Fibroblast of the aortic adventitia (primary cell): ENCODE results near the gene PLXNC1. TPM values are rescaled to one million over a fixed set of nuclear protein-coding genes. Genes with fewer than 3 reads are reported as not detected.
A peak's percentile ranks its signal among the peaks of the same experiment; 100 is the strongest.

ENCODE experiments used
- DNase-seq: peaks from one replicate; pipeline ENCODE4 v3.0.0-alpha.2; 2010; ENCODE audit warnings: low read depth
- H3K4me3 ChIP-seq: 2 replicates; pipeline ENCODE4 v1.5.1; 2011; ENCODE audit warnings: low read depth, mild to moderate bottlenecking, control low read depth, low read length, moderate library complexity
- CTCF ChIP-seq: IDR thresholded peaks from 2 replicates; pipeline ENCODE4 v1.5.1; 2011; ENCODE audit warnings: mild to moderate bottlenecking, low read length, control low read depth, inconsistent platforms; ENCODE audit not compliant: insufficient read depth
- total RNA-seq: library from RNA; depleted of rRNA; stranded (reverse); fragments of >200 nt; gene quantifications from 2 replicates; pipeline ENCODE4 v1.2.3, GENCODE V29; 2012; ENCODE audit warnings: low replicate concordance

Gene PLXNC1
- total RNA-seq, 1 donor = 4.3 TPM

GRCh38 chr12:94227066-94227465 lies 78.7 kb downstream of the PLXNC1 start:
- TF ChIP-seq CTCF = no peak

GRCh38 chr12:94228488-94228907 lies 80.1 kb downstream of the PLXNC1 start:
- no peak for DNase-seq
- no peak overlapping the region for H3K4me3 ChIP-seq
- no peak for TF ChIP-seq CTCF

More at GRCh38 chr12:94227066-94227465, 78.7 kb downstream of the PLXNC1 start:
- DNase-seq = no peak
- H3K4me3 ChIP-seq = no peak overlapping the region

GRCh38 chr12:94229902-94230301 lies 81.5 kb downstream of the PLXNC1 start:
- no peak for DNase-seq
- no peak for TF ChIP-seq CTCF
- H3K4me3 ChIP-seq = no peak overlapping the region

GRCh38 chr12:94230357-94230905 lies 82.1 kb downstream of the PLXNC1 start:
- peak; percentile 3 for DNase-seq
- no peak for TF ChIP-seq CTCF
- no peak overlapping the region for H3K4me3 ChIP-seq

- DNase-seq = no peak
- H3K4me3 ChIP-seq = no peak overlapping the region
Measured at GRCh38 chr12:94231709-94232108, 83.3 kb downstream of the PLXNC1 start.

GRCh38 chr12:94235848-94236247 lies 87.5 kb downstream of the PLXNC1 start:
- no peak for DNase-seq
- no peak overlapping the region for H3K4me3 ChIP-seq
- no peak for TF ChIP-seq CTCF

More at GRCh38 chr12:94231709-94232108, 83.3 kb downstream of the PLXNC1 start:
- TF ChIP-seq CTCF = no peak
